ENCODE results near the gene MLF2. TPM values are rescaled to one million over a fixed set of nuclear protein-coding genes. Genes with fewer than 3 reads are reported as not detected.

Gene MLF2
- total and polyA plus RNA-seq, 10 of the 15 experiments (the other 5 are each of a cell fraction or from before 2014, with no cell fraction given): 13.5 to 222 (median 130) TPM

GRCh38 chr12:6782119-6782518 lies 29.2 kb upstream of the MLF2 start:
- Histone ChIP-seq H3K4me3 (no peak overlapping the region), H3K27ac (ENCODE audit: control insufficient read depth, insufficient read depth) (no peak overlapping the region), H3K27me3 (replicated peaks in 1 of 2; ENCODE audit: control insufficient read depth in 2 of 2, insufficient read depth in 2 of 2, low read length in 1 of 2) (no peaks in the 10 kb centered on the region), H3K36me3 (ENCODE audit: control insufficient read depth in 2 of 2, insufficient read depth in 2 of 2, low read length in 1 of 2) (no peaks in the 10 kb centered on the region), H3K9ac (ENCODE audit: control insufficient read depth, insufficient read depth, low read length) (no peak overlapping the region), H2AFZ (ENCODE audit: control insufficient read depth, low read depth, low read length) (no peak overlapping the region), H4K20me1 (ENCODE audit: control insufficient read depth, insufficient read depth) (no peaks in the 10 kb centered on the region), H3K4me1 (ENCODE audit: control insufficient read depth, insufficient read depth, low read length) (peaks cover 12% of the 10 kb centered on the region; the same call in 1 of the 2 replicates), H3K9me3 (replicated peaks; ENCODE audit: control insufficient read depth, insufficient read depth, low read length) (no peaks in the 10 kb centered on the region), H3K4me2 (ENCODE audit: control insufficient read depth, insufficient read depth) (no peak overlapping the region), H3K79me2 (ENCODE audit: control insufficient read depth, insufficient read depth, low read length) (no peaks in the 10 kb centered on the region)
- BruUV-seq (replicated peaks): no TSS peak
- FAIRE-seq: no peak
- intact Hi-C loops (cut with micrococcal nuclease; ENCODE audit: unreplicated experiment): no loop called here
- ChIA-PET SMC1A (ENCODE audit: uncharacterized antibody, unreplicated experiment) (interaction anchor here (0.8 to 6.6 kb wide), 5 partner anchors 10 to 88 kb away, joined by 3 to 84 read pairs (median 3); partner anchors contain the start of genes MLF2 and PTMS), POLR2A (interaction anchor here (0.6 to 1.1 kb wide), 3 partner anchors 10 to 36 kb away, joined by 4 to 6 read pairs (median 5); no protein-coding TSS in a partner anchor), CTCF (interaction anchor here (1.1 to 12.7 kb wide), 7 partner anchors 12 to 228 kb away, joined by 3 to 221 read pairs (median 5); partner anchors contain the start of gene MLF2), RAD21 (ENCODE audit: unreplicated experiment) (interaction anchor here (0.9 to 5.4 kb wide), 3 partner anchors 29 to 87 kb away, joined by 3 to 42 read pairs (median 3); partner anchors contain the start of genes MLF2 and P3H3)
- 61% methylated on average over 6 of the region's 6 CpGs for WGBS (ENCODE audit: insufficient coverage, insufficient replicate concordance, low lambda C conversion rate, missing lambda C conversion rate)
- no peak for DNase-seq (ENCODE audit: low read depth, low spot score)
- no peak for ATAC-seq
- in situ Hi-C loops (cut with MboI): no loop called here
- TF ChIP-seq CTCF (IDR thresholded peaks at IDR 0.05 in 2 of 3, conservative IDR thresholded peaks at IDR 0.05 in 1 of 3; ENCODE audit: control insufficient read depth in 2 of 3, extremely low read depth in 1 of 3, insufficient read depth in 1 of 3, low read depth in 3 of 3, low read length in 3 of 3) (no peak), BCL3 (IDR thresholded peaks at IDR 0.05; ENCODE audit: borderline replicate concordance, insufficient read depth, low read depth, low read length, poor library complexity, severe bottlenecking) (peak; percentile 61)

Data from GM12878 (cell line).